ENCODE data around the gene PDSS2. TPM values are rescaled to one million over a fixed set of nuclear protein-coding genes. Genes with fewer than 3 reads are reported as not detected.
A peak's percentile ranks its signal among the peaks of the same experiment; 100 is the strongest.

The PDSS2 gene
- polyA plus RNA-seq, 1 donor from 2014 or later = 4.6 TPM

GRCh38 chr6:107207251-107207873, 252.0 kb downstream of the PDSS2 start:
- H3K4me3 ChIP-seq (ENCODE audit: low read length) = no peak overlapping the region
- H2AFZ ChIP-seq (ENCODE audit: low read depth, low read length) = no peak overlapping the region
- no peak overlapping the region for H3K4me2 ChIP-seq (ENCODE audit: low read length)
- no peaks in the 10 kb centered on the region for H4K20me1 ChIP-seq (ENCODE audit: insufficient read depth)
- no peaks in the 10 kb centered on the region for H3K9me2 ChIP-seq (ENCODE audit: insufficient read depth, low read length)
- H3K9me3 ChIP-seq (ENCODE audit: low read length) = no peaks in the 10 kb centered on the region
- no peaks in the 10 kb centered on the region for H3K27me3 ChIP-seq (ENCODE audit: insufficient read depth, low read depth, low read length)
- peak overlapping the region; percentile 94 for H3K27ac ChIP-seq (ENCODE audit: low read length)
- H3K9ac ChIP-seq (ENCODE audit: low read length) = no peak overlapping the region
- no peak for TF ChIP-seq SMC3 (conservative IDR thresholded peaks at IDR 0.05; ENCODE audit: poor library complexity)
- TF ChIP-seq EP300 (conservative IDR thresholded peaks at IDR 0.05; ENCODE audit: poor library complexity, severe bottlenecking) = no peak
- TF ChIP-seq MXI1 (conservative IDR thresholded peaks at IDR 0.05; ENCODE audit: poor library complexity, severe bottlenecking) = no peak
- peaks cover 10% of the 10 kb centered on the region for H3F3A ChIP-seq (ENCODE audit: insufficient read depth, low read length, poor library complexity, severe bottlenecking)
- no peaks in the 10 kb centered on the region for H3K36me3 ChIP-seq (ENCODE audit: insufficient read depth, low read length)
- no peaks in the 10 kb centered on the region for H3K79me2 ChIP-seq (replicated peaks; ENCODE audit: insufficient read depth, low read length)

GRCh38 chr6:107205058-107205998, 254.0 kb downstream of the PDSS2 start:
- TF ChIP-seq TAF1 (IDR thresholded peaks at IDR 0.05; ENCODE audit: low read depth) (no peak), MXI1 (conservative IDR thresholded peaks at IDR 0.05; ENCODE audit: poor library complexity, severe bottlenecking) (no peak), SMC3 (conservative IDR thresholded peaks at IDR 0.05; ENCODE audit: poor library complexity) (peak; percentile 16), EZH2 (IDR thresholded peaks at IDR 0.05; ENCODE audit: borderline replicate concordance, insufficient read depth, low read length, poor library complexity, severe bottlenecking) (no peak), POLR2AphosphoS5 (IDR thresholded peaks at IDR 0.05) (peak; percentile 73), EP300 (conservative IDR thresholded peaks at IDR 0.05; ENCODE audit: poor library complexity, severe bottlenecking) (peak; percentile 86), REST (IDR thresholded peaks at IDR 0.05; ENCODE audit: borderline replicate concordance) (peak; percentile 44), RAD21 (conservative IDR thresholded peaks at IDR 0.05) (peak; percentile 35)
- H4K20me1 ChIP-seq (ENCODE audit: insufficient read depth) = no peaks in the 10 kb centered on the region
- H3K36me3 ChIP-seq (ENCODE audit: insufficient read depth, low read length) = no peaks in the 10 kb centered on the region
- peak overlapping the region; percentile 49 for H3K4me3 ChIP-seq (ENCODE audit: low read length)
- no peaks in the 10 kb centered on the region for H3K9me3 ChIP-seq (ENCODE audit: low read length)
- peaks cover 10% of the 10 kb centered on the region for H3F3A ChIP-seq (ENCODE audit: insufficient read depth, low read length, poor library complexity, severe bottlenecking)
- no peaks in the 10 kb centered on the region for H3K27me3 ChIP-seq (ENCODE audit: insufficient read depth, low read depth, low read length)
- H3K9ac ChIP-seq (ENCODE audit: low read length) = peak overlapping the region; percentile 50
- peak overlapping the region; percentile 53 for H3K4me2 ChIP-seq (ENCODE audit: low read length)
- no peaks in the 10 kb centered on the region for H3K79me2 ChIP-seq (replicated peaks; ENCODE audit: insufficient read depth, low read length)
- H2AFZ ChIP-seq (ENCODE audit: low read depth, low read length) = peak overlapping the region; percentile 34
- no peaks in the 10 kb centered on the region for H3K9me2 ChIP-seq (ENCODE audit: insufficient read depth, low read length)
- peak overlapping the region; percentile 94 for H3K27ac ChIP-seq (ENCODE audit: low read length)
